ENCODE results near the gene INPP5B. TPM values are rescaled to one million over a fixed set of nuclear protein-coding genes. Genes with fewer than 3 reads are reported as not detected.
A peak's percentile ranks its signal among the peaks of the same experiment; 100 is the strongest.
"Not testable (repeated sequence)": the region's sequence is repeated elsewhere in the genome, so short reads cannot be mapped to it uniquely, and the experiment has no call there.

Gene INPP5B
- total and polyA plus RNA-seq, 12 donors, result 10.4 to 32.3 (median 20.9) TPM

GRCh38 chr1:37905727-37906126 is 41.1 kb downstream of the INPP5B start:
- 92 to 95% (median 93%) methylated on average over 1 of the region's 1 CpG for WGBS, 4 donors
- intact Hi-C loops (cut with DNase I), result no loop called here

GRCh38 chr1:37903921-37904320 is 42.9 kb downstream of the INPP5B start:
- H3K27me3 ChIP-seq; H3K9me3 ChIP-seq (replicated peaks in 1 of 3); H3K36me3 ChIP-seq (replicated peaks in 1 of 2); intact Hi-C loops (cut with DNase I); H3K4me1 ChIP-seq (replicated peaks in 1 of 2); H3K4me3 ChIP-seq; H3K27ac ChIP-seq; DNase-seq: not testable (repeated sequence)
- 95 to 96% (median 95%) methylated on average over 6 of the region's 6 CpGs for WGBS, 4 donors

More at GRCh38 chr1:37905727-37906126, 41.1 kb downstream of the INPP5B start:
- no peak overlapping the region for H3K4me3 ChIP-seq
- no peaks in the 10 kb centered on the region for H3K36me3 ChIP-seq (replicated peaks in 1 of 2)
- H3K27ac ChIP-seq, result no peak overlapping the region
- DNase-seq, result no peak
- no peaks in the 10 kb centered on the region for H3K4me1 ChIP-seq (replicated peaks in 1 of 2)
- H3K9me3 ChIP-seq (replicated peaks in 1 of 3), result no peaks in the 10 kb centered on the region
- TF ChIP-seq POLR2A (IDR thresholded peaks at IDR 0.05) (no peak), CTCF (IDR thresholded peaks at IDR 0.05) (no peak)
- no peaks in the 10 kb centered on the region for H3K27me3 ChIP-seq

- 82 to 91% (median 88%) methylated on average over 5 of the region's 5 CpGs for WGBS, 4 donors
These were observed 43.9 kb downstream of the INPP5B start for GRCh38 chr1:37902983-37903382.

GRCh38 chr1:37901893-37902225 is 45.0 kb downstream of the INPP5B start:
- DNase-seq, result no peak
- no peaks in the 10 kb centered on the region for H3K4me1 ChIP-seq (replicated peaks in 1 of 2)
- 90 to 97% (median 93%) methylated on average over 6 of the region's 6 CpGs for WGBS, 4 donors
- H3K4me3 ChIP-seq, result no peak overlapping the region
- no peaks in the 10 kb centered on the region for H3K9me3 ChIP-seq (replicated peaks in 1 of 3)
- peak overlapping the region in 1 of 5 donors; percentile 40 for H3K27ac ChIP-seq
- H3K36me3 ChIP-seq (replicated peaks in 1 of 2), result no peaks in the 10 kb centered on the region
- intact Hi-C loops (cut with DNase I), result no loop called here
- TF ChIP-seq POLR2A (IDR thresholded peaks at IDR 0.05), result no peak
- no peak for TF ChIP-seq CTCF (IDR thresholded peaks at IDR 0.05)
- H3K27me3 ChIP-seq, result no peaks in the 10 kb centered on the region

More at GRCh38 chr1:37902983-37903382, 43.9 kb downstream of the INPP5B start:
- no peak for TF ChIP-seq CTCF (IDR thresholded peaks at IDR 0.05)
- TF ChIP-seq POLR2A (IDR thresholded peaks at IDR 0.05), result no peak
- DNase-seq, result no peak
- H3K4me3 ChIP-seq, result no peak overlapping the region
- H3K27me3 ChIP-seq, result no peaks in the 10 kb centered on the region
- no peak overlapping the region for H3K27ac ChIP-seq
- intact Hi-C loops (cut with DNase I), result no loop called here
- no peaks in the 10 kb centered on the region for H3K4me1 ChIP-seq (replicated peaks in 1 of 2)
- H3K36me3 ChIP-seq (replicated peaks in 1 of 2), result no peaks in the 10 kb centered on the region
- no peaks in the 10 kb centered on the region for H3K9me3 ChIP-seq (replicated peaks in 1 of 3)

GRCh38 chr1:37901191-37901892 is 45.5 kb downstream of the INPP5B start:
- H3K27me3 ChIP-seq, result no peaks in the 10 kb centered on the region
- intact Hi-C loops (cut with DNase I), result no loop called here
- TF ChIP-seq POLR2A (IDR thresholded peaks at IDR 0.05), result no peak
- TF ChIP-seq CTCF (IDR thresholded peaks at IDR 0.05), result no peak
- DNase-seq, result no peak
- H3K4me3 ChIP-seq, result no peak overlapping the region
- no peaks in the 10 kb centered on the region for H3K36me3 ChIP-seq (replicated peaks in 1 of 2)
- 77 to 84% (median 80%) methylated on average over 6 to 8 of the region's 8 CpGs for WGBS, 4 donors
- no peaks in the 10 kb centered on the region for H3K4me1 ChIP-seq (replicated peaks in 1 of 2)
- H3K9me3 ChIP-seq (replicated peaks in 1 of 3), result no peaks in the 10 kb centered on the region
- H3K27ac ChIP-seq, result peak overlapping the region in 1 of 5 donors; percentile 40

- H3K36me3 ChIP-seq (replicated peaks in 1 of 2); intact Hi-C loops (cut with DNase I); H3K4me1 ChIP-seq (replicated peaks in 1 of 2); H3K27ac ChIP-seq; H3K9me3 ChIP-seq (replicated peaks in 1 of 3); DNase-seq; H3K4me3 ChIP-seq; H3K27me3 ChIP-seq: not testable (repeated sequence)
- WGBS, 4 donors, result 93 to 98% (median 96%) methylated on average over 3 of the region's 3 CpGs
These were observed 49.3 kb downstream of the INPP5B start for GRCh38 chr1:37897563-37897962.

Measured in adrenal gland (tissue), 12 donors.